ENCODE data around the gene SRCAP. TPM values are rescaled to one million over a fixed set of nuclear protein-coding genes. Genes with fewer than 3 reads are reported as not detected.
"Not testable (repeated sequence)": the region's sequence is repeated elsewhere in the genome, so short reads cannot be mapped to it uniquely, and the experiment has no call there.

SRCAP gene
- total RNA-seq, 4 donors from 2014 or later: 31.6 to 59.3 (median 41.0) TPM

GRCh38 chr16:30694926-30695693 is 3.9 kb upstream of the SRCAP start:
- H3K4me3 ChIP-seq: no peak overlapping the region
- no peaks in the 10 kb centered on the region for H3K27me3 ChIP-seq
- TF ChIP-seq POLR2A (IDR thresholded peaks at IDR 0.05; ENCODE audit: low read depth) (no peak), POLR2AphosphoS5 (IDR thresholded peaks at IDR 0.05) (no peak), CTCF (IDR thresholded peaks at IDR 0.05) (no peak), EP300 (IDR thresholded peaks at IDR 0.05) (no peak)
- H3K27ac ChIP-seq (replicated peaks in 1 of 4): no peak overlapping the region
- intact Hi-C loops (cut with DNase I): loop anchor here (5.0 to 10.0 kb wide), 2 partner anchors 33 to 260 kb away; partner anchors contain the start of gene DCTPP1
- H3K9me3 ChIP-seq: no peaks in the 10 kb centered on the region
- peaks cover 16 to 31% (median 24%) of the 10 kb centered on the region in 4 donors for H3K4me1 ChIP-seq
- no peak for DNase-seq (ENCODE audit: extremely low spot score)
- H3K36me3 ChIP-seq: peaks cover 0 to 4% (median 2%) of the 10 kb centered on the region in 4 donors
- 79% methylated on average over 11 of the region's 11 CpGs for WGBS

GRCh38 chr16:30696646-30697045 is 2.3 kb upstream of the SRCAP start:
- 92% methylated on average over 3 of the region's 3 CpGs for WGBS
- intact Hi-C loops (cut with DNase I): loop anchor here (5.0 to 10.0 kb wide), 2 partner anchors 34 to 262 kb away; partner anchors contain the start of gene DCTPP1
- H3K9me3 ChIP-seq; DNase-seq (ENCODE audit: extremely low spot score); H3K4me3 ChIP-seq; H3K27me3 ChIP-seq; H3K27ac ChIP-seq (replicated peaks in 1 of 4): not testable (repeated sequence)
- peaks cover 11 to 20% (median 16%) of the 10 kb centered on the region in 4 donors for H3K36me3 ChIP-seq
- peaks cover 27 to 39% (median 34%) of the 10 kb centered on the region in 4 donors for H3K4me1 ChIP-seq

- 19% methylated on average over 23 of the region's 26 CpGs for WGBS
- no peak for TF ChIP-seq CTCF (IDR thresholded peaks at IDR 0.05)
- H3K4me3 ChIP-seq: peak overlapping the region; percentile 88 to 100 (median 98)
- no peaks in the 10 kb centered on the region for H3K27me3 ChIP-seq
- peak overlapping the region; percentile 98 to 100 (median 100) for H3K27ac ChIP-seq (replicated peaks in 1 of 4)
- no peaks in the 10 kb centered on the region for H3K9me3 ChIP-seq
- peaks cover 17 to 27% (median 24%) of the 10 kb centered on the region in 4 donors for H3K36me3 ChIP-seq
- peaks cover 27 to 39% (median 34%) of the 10 kb centered on the region in 4 donors for H3K4me1 ChIP-seq
- DNase-seq (ENCODE audit: extremely low spot score): no peak
- intact Hi-C loops (cut with DNase I): loop anchor here (5.0 to 10.0 kb wide), 2 partner anchors 35 to 263 kb away; partner anchors contain the start of gene DCTPP1
These were observed 1.5 kb upstream of the SRCAP start for GRCh38 chr16:30697264-30698138.

GRCh38 chr16:30698139-30698815 is 694 bp upstream of the SRCAP start:
- Histone ChIP-seq H3K36me3 (peaks cover 24 to 35% (median 32%) of the 10 kb centered on the region in 4 donors), H3K27ac (replicated peaks in 1 of 4) (peak overlapping the region; percentile 98 to 100 (median 100)), H3K4me3 (peak overlapping the region; percentile 88 to 100 (median 98)), H3K4me1 (peaks cover 27 to 37% (median 34%) of the 10 kb centered on the region in 4 donors), H3K27me3 (no peaks in the 10 kb centered on the region), H3K9me3 (no peaks in the 10 kb centered on the region)
- intact Hi-C loops (cut with DNase I): loop anchor here (5.0 to 10.0 kb wide), 2 partner anchors 36 to 263 kb away; partner anchors contain the start of gene DCTPP1
- peak; percentile 57 for TF ChIP-seq POLR2A (IDR thresholded peaks at IDR 0.05; ENCODE audit: low read depth)
- peak; percentile 92 to 93 for TF ChIP-seq POLR2AphosphoS5 (IDR thresholded peaks at IDR 0.05)
- no peak for TF ChIP-seq EP300 (IDR thresholded peaks at IDR 0.05)
- peak in 1 of 3 experiments; percentile 18 for TF ChIP-seq CTCF (IDR thresholded peaks at IDR 0.05)
- peak; percentile 99 for DNase-seq (ENCODE audit: extremely low spot score)
- WGBS: 0% methylated on average over 27 of the region's 76 CpGs

Data from esophagus muscularis mucosa (tissue), 4 donors.